Gastroesophageal sphincter (tissue), 4 donors: Measurements from ENCODE around the gene GUCY2C. TPM values are rescaled to one million over a fixed set of nuclear protein-coding genes. Genes with fewer than 3 reads are reported as not detected.

ENCODE experiments used
- ATAC-seq: fragments of 150-250 bp; one replicate; pipeline ENCODE4 v1.9.1; 2016; ENCODE audit warnings: mild to moderate bottlenecking, moderate library complexity
- H3K27ac ChIP-seq, 4 donors: fragments of 200-600 bp; sonication (generic) in 3 of 4; 1 replicate in 3 of 4; 2 replicates in 1 of 4; pipeline ENCODE4 v1.5.1; 2016 to 2019
- H3K27me3 ChIP-seq: fragments of 200-600 bp; sonication (generic); one replicate; pipeline ENCODE4 v1.5.1; 2019
- H3K36me3 ChIP-seq, 2 donors: fragments of 200-600 bp; sonication (generic); one replicate each; pipeline ENCODE4 v1.5.1; 2019; ENCODE audit warnings: control low read depth in 1 of 2
- H3K4me1 ChIP-seq, 3 donors: fragments of 200-600 bp; sonication (generic); 1 replicate in 2 of 3; 2 replicates in 1 of 3; pipeline ENCODE4 v1.5.1; 2016 to 2019; ENCODE audit warnings: control low read depth in 2 of 3
- H3K4me3 ChIP-seq, 2 donors: fragments of 200-600 bp; sonication (generic); one replicate each; pipeline ENCODE4 v1.5.1; 2019; ENCODE audit warnings: mild to moderate bottlenecking in 1 of 2, moderate library complexity in 1 of 2
- H3K9me3 ChIP-seq, 3 donors: fragments of 200-600 bp; sonication (generic); one replicate each; pipeline ENCODE4 v1.5.1; 2017 to 2019; ENCODE audit warnings: control low read depth in 2 of 3
- CTCF ChIP-seq, 4 experiments: fragments of 200-600 bp in 2 of 4; fragments of 450-650 bp in 2 of 4; sonication (generic) in 1 of 4; IDR thresholded peaks; one replicate each; pipeline ENCODE4 v1.5.1; 2017 to 2019; ENCODE audit warnings: antibody characterized with exemption in 4 of 4, mild to moderate bottlenecking in 2 of 4, moderate library complexity in 2 of 4
- EP300 ChIP-seq: sonication (generic); formaldehyde crosslinking; IDR thresholded peaks from one replicate; pipeline ENCODE4 v1.6.1; 2017; ENCODE audit warnings: antibody characterized with exemption, mild to moderate bottlenecking
- POLR2A ChIP-seq, 2 donors: fragments of 450-650 bp; IDR thresholded peaks; one replicate each; pipeline ENCODE4 v1.6.1; 2017; ENCODE audit warnings: antibody characterized with exemption in 2 of 2, mild to moderate bottlenecking in 2 of 2, moderate library complexity in 1 of 2
- POLR2AphosphoS5 ChIP-seq: sonication (generic); formaldehyde crosslinking; IDR thresholded peaks from one replicate; pipeline ENCODE4 v1.6.1; 2017; ENCODE audit warnings: antibody characterized with exemption
- WGBS, 2 donors: methylation state at CpG; one replicate each; pipeline ENCODE4 v1.1.5; 2018; ENCODE audit warnings: low coverage in 1 of 2; 5-methylcytosine and 5-hydroxymethylcytosine counted together
- total RNA-seq, 4 donors: library from RNA; depleted of rRNA; stranded (reverse); fragments of >200 nt; gene quantifications; one replicate each; pipeline ENCODE4 v1.1.0, GENCODE V29; 2016

The GUCY2C gene
- total RNA-seq, 4 donors from 2014 or later: not detected

DNA sequence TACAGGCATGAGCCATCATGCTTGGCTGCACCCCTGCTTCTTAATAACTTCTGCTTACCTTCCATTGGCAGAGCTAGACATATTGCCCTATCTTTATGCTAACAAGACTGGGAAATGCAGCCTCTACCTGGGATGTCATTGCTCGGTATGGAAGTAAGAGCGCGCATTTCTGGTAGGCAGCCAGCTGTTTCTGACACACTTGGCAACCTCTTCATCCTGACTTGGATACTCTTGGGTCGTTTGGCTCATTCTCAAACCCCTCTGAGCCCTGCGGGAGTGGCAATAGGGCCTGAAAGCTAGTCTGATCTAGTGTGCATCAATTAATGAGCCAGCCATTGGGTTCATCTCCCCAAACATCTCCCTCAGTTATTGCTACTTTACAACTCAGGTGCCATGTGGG is 123.3 kb downstream of the GUCY2C start:
- Histone ChIP-seq H3K27ac (no peak overlapping the region), H3K9me3 (no peaks in the 10 kb centered on the region), H3K27me3 (no peaks in the 10 kb centered on the region), H3K36me3 (no peaks in the 10 kb centered on the region), H3K4me3 (no peak overlapping the region), H3K4me1 (no peaks in the 10 kb centered on the region)
- ATAC-seq: no peak
- 89 to 95% methylated on average over 4 to 5 of the region's 5 CpGs for WGBS, 2 donors
- no peak for TF ChIP-seq CTCF (IDR thresholded peaks at IDR 0.05)
- no peak for TF ChIP-seq POLR2AphosphoS5
- no peak for TF ChIP-seq EP300

DNA sequence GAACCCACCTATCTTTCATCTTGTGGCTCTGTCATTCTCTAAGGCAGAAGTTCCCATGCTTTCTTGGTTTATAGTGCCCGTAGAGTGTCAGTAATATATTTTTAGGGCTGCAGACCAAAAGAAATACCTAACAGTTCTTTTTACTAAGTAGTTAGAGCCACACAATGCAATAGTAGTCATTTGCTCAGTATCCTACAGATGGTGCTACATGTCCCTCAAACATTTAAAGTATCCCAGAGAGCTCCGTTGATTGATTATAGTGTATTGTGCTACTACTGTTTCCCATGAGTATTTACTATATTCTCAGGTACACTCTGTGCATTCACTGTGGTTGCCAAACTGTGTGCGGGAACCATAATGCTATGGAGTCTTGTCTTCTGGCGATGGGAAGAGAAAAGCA is 124.0 kb downstream of the GUCY2C start:
- 63 to 82% methylated on average over 2 to 4 of the region's 4 CpGs for WGBS, 2 donors
- Histone ChIP-seq H3K4me1 (peaks cover 0 to 7% (median 0%) of the 10 kb centered on the region in 3 donors), H3K27me3 (no peaks in the 10 kb centered on the region), H3K36me3 (no peaks in the 10 kb centered on the region), H3K27ac (no peak overlapping the region), H3K4me3 (no peak overlapping the region), H3K9me3 (no peaks in the 10 kb centered on the region)
- TF ChIP-seq POLR2A (IDR thresholded peaks at IDR 0.05) (no peak), CTCF (IDR thresholded peaks at IDR 0.05) (no peak), EP300 (no peak), POLR2AphosphoS5 (no peak)
- no peak for ATAC-seq

DNA sequence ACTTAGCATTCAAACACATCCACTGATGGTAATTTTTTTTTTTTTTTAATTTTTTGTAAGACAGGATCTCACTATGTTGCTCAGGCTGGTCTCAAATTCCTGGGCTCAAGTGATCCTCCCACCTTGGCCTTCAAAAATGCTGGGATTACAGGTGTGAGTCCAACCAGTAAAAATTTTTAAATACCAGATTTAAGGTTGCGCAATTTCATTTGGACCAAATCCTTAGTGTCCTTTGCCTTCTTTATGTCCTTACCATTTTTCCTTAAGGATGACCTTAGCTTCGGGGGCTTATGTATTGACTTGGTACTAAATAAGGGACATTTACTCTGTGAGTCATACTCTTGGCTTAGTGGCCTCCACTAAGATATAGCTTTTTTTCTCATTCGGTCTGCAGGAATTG is 124.6 kb downstream of the GUCY2C start:
- Histone ChIP-seq H3K4me1 (peaks cover 0 to 13% (median 0%) of the 10 kb centered on the region in 3 donors), H3K27ac (no peak overlapping the region), H3K36me3 (no peaks in the 10 kb centered on the region), H3K4me3 (no peak overlapping the region), H3K9me3 (no peaks in the 10 kb centered on the region), H3K27me3 (no peaks in the 10 kb centered on the region)
- no peak for ATAC-seq
- no peak for TF ChIP-seq POLR2AphosphoS5
- no peak for TF ChIP-seq CTCF (IDR thresholded peaks at IDR 0.05)
- TF ChIP-seq EP300: no peak
- no peak for TF ChIP-seq POLR2A (IDR thresholded peaks at IDR 0.05)
- 100% methylated on average over 3 of the region's 3 CpGs for WGBS, 2 donors

DNA sequence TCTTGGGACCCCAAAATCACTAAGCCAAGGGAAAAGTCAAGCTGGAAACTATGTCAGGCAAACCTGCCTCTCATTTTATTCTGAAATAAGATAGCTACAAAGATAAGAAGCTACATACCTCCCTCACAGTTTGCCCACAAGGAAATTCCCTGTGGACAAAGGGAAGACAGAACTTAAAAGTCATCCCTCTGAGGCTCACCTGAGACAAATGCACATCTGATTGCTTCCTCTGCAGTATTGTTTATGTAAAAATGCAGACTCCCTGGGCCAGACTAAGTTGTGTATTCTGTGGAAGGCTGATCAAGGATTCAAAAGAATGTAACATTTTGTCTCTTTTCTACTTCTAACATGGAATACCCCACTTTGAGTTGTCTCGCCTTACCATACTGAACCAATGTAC is 126.2 kb downstream of the GUCY2C start:
- H3K27me3 ChIP-seq: no peaks in the 10 kb centered on the region
- no peak for TF ChIP-seq EP300
- TF ChIP-seq POLR2A (IDR thresholded peaks at IDR 0.05): no peak
- TF ChIP-seq CTCF (IDR thresholded peaks at IDR 0.05): no peak
- TF ChIP-seq POLR2AphosphoS5: no peak
- WGBS, 2 donors: 100% methylated on average over 1 of the region's 1 CpG
- no peak overlapping the region for H3K27ac ChIP-seq
- no peaks in the 10 kb centered on the region for H3K9me3 ChIP-seq
- no peak overlapping the region for H3K4me3 ChIP-seq
- no peaks in the 10 kb centered on the region for H3K36me3 ChIP-seq
- ATAC-seq: no peak
- H3K4me1 ChIP-seq: peaks cover 0 to 14% (median 0%) of the 10 kb centered on the region in 3 donors

DNA sequence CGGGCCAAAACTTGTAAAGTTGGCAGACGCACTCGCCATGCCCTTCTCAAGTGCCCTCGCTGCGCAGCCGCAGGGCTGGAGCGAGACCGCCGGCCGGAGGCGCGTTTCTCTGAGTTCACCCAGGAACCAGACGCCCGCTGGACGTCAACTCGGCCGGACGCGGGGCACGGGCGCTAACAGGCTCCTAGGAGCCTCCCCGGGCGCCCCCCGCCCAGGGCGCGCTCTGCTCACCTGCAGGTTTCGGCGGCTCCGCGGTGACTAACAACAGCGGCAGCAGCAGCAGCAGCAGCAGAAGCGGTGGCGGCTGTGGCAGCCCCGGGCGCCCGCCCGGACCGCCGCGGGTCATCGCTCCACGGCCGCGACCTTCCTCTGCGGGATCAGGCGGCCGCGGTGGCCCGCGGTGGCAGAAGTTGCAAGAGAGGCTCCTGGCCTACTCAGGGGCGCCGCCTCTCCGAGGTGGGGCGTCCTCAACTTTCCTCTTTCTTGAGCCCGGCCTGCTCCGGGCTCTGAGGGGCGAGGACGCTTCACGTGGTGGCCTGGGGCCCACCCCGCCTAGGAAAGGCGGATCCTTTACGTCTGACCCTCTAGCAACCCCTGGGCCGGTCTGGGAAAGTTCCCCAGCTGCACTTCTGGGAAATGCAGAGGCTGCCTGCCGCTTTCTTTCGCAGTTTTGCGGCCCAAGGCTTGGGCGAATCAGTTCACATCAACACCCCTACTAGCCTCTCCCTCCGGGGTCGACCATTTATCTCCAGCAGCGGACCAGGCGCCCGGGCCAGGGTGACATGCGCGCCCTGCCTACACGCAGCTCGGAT is 128.8 kb downstream of the GUCY2C start, which contains the start of gene PLBD1:
Gene PLBD1, minus strand, starts transcription at position 533 of the 812 bp plus-strand sequence. Its CDS starts 187 bp downstream, at position 346.
- Histone ChIP-seq H3K4me3 (peak within 1 kb of the TSS; percentile 58 to 67), H3K27me3 (no peaks in the 10 kb centered on the region), H3K4me1 (peaks cover 0 to 14% (median 0%) of the 10 kb centered on the region in 3 donors), H3K9me3 (no peaks in the 10 kb centered on the region), H3K36me3 (no peaks in the 10 kb centered on the region), H3K27ac (peak within 1 kb of the TSS in 3 of 4 donors; percentile 48 to 80 (median 75))
- ATAC-seq: peak; percentile 72
- WGBS, 2 donors: 17% methylated on average over 5 of the region's 76 CpGs; no CpG with 5 or more reads in 1 of the 2 donors
- TF ChIP-seq EP300: no peak
- peak; percentile 20 for TF ChIP-seq POLR2AphosphoS5
- peak; percentile 31 to 40 for TF ChIP-seq POLR2A (IDR thresholded peaks at IDR 0.05)
- no peak for TF ChIP-seq CTCF (IDR thresholded peaks at IDR 0.05)
